ENCODE data around the gene GJB6.
A peak's percentile ranks its signal among the peaks of the same experiment; 100 is the strongest.
"Not testable (repeated sequence)": the region's sequence is repeated elsewhere in the genome, so short reads cannot be mapped to it uniquely, and the experiment has no call there.

GJB6 gene

DNA sequence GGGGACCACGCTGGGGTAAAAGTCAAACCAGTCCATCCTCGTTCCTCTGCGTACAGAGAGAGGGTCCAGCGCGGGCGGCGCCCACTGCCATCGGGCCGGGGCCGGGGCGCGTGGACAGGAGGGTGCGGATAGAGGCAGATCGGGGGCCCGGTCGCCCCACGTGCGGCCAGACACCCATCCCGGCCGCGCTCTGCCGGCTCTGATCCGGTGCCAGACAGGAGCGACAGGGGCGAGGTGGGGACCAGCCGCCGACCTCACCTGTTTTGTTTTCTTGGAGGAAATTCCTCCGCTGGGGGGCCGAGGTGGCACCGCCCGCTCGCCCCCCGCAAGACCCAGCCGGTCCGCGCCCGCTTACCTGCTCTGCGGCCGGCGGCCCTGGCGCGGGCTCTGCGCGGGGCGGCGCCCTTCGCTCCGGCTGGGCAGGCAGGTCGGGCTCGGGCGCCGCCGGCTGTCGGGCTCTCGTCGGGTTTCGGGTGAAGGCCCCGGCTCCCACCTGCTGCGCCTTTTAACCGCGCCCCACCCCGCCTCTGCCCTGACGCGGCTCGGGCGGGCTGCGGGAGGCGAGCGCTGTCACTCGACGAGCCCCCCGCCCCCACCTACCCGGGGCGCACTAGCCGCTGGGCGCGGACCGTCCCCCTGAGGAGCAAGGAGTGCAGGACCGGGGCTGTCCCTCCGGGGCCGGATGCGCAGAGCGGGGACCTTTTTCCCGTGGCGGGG is at the start of gene GJB6:
Gene GJB6 (minus strand): TSS at position 481 of the 717 bp plus-strand sequence. CDS start 8,839 bp downstream, outside the sequence.
- DNase-seq (ENCODE audit: low spot score) = no peak

DNA sequence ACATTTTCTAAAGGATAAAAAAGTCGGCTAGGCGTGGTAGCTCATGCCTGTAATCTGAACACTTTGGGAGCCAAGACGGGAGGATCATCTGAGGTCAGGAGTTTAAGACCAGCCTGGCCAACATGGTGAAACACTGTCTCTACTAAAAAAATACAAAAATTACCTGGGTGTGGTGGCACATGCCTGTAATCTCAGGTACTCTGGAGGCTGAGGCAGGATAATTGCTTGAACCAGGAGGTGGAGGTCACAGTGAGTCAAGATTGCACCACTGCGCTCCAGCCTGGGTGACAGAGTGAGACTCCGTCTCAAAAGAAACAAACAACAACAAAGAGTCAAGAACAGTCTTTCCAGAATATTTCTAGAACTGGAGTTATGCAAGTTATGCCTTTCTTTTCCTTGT is 44.8 kb upstream of the GJB6 start:
- not testable (repeated sequence) for DNase-seq (ENCODE audit: low spot score)

DNA sequence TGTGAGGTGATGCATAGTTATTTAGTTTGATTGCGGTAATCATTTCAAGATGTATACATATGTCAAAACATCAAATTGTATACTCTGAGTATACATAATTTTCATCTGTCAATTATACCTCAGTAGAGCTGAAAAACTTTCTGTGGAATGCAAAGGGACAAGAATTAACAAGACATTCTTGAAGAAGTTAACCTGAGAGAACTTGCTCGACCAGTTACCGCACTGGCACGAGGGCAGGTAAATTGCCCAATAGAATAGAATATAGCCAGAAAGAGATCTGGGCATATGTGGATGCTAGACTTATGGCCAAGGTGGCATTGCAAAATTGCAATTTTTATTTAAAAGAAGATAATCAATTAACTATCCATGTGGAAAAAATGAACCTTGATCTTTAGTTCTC is 42.3 kb upstream of the GJB6 start:
- no peak for DNase-seq (ENCODE audit: low spot score)

GRCh38 chr13:20272588-20273171 is 40.6 kb upstream of the GJB6 start:
- DNase-seq (ENCODE audit: low spot score) = no peak

GRCh38 chr13:20272104-20272503 is 40.0 kb upstream of the GJB6 start:
- no peak for DNase-seq (ENCODE audit: low spot score)

GRCh38 chr13:20271441-20271840 is 39.3 kb upstream of the GJB6 start:
- no peak for DNase-seq (ENCODE audit: low spot score)

DNA sequence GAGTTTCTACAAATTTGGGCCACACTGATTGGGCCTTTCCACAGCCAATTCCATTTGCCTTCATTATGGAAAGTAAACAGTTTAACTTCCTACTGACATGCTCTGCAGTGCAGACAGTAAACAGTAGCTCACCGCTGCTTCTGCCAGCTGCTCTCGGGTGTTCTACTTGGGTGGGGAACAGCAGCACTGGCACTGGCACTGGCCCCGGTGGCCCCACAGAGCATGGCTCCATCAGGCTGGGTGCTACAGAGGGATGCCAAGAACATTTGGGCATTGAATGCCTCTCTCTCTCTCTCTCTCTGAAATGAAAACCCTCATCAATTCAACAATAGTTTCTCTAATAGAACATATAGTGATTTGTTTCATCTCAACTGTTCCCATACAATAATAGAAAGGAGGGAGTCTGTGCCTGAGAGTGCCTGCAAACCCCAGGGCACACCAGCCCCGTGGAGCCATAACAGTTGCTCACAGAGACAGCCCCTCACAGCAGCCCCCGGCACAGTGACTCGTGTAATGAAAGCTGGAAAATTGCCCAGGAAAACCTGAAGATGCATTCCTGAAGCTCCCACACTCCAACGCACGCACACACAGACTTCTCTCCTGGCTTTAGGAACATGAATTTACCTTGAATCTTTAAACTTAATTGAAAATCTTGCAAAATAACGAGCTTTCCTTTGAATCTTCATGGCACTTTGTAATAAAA is 38.2 kb upstream of the GJB6 start:
- no peak for DNase-seq (ENCODE audit: low spot score)

DNA sequence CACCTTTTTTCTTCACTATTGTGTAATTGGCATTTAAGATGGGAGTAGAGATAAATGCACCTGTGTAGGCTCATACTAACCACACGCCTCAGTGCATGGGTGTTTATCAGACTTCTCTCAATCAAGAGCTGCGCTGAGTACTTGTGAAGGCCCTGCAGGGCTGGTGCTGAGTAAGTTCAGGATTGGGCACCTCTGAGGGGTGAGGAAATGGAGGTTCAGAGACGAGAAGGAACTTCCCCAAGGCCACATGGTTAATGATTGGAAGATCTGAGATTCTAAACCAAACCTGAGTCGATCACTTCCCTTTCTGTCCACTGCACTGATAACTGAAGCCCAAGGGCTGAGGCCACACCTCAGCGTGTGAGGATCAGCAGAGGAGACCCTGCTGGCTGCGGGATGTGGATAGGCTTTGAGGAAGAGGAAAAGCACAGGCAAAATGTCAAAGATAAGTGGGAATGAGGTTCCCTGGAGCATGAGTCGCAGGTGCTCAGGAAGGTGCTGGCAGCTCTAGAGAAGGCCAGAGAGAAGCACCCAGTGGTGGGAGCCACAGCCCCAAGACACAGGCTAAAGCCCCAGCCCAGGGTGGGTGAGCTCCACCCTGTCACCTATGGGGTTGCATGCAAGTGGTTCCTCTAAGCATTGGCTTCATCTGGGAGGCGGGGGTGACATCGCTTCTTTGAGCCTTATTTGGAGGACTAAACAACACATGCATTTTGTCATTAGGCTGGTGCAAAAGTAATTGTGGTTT is 32.3 kb upstream of the GJB6 start:
- DNase-seq (ENCODE audit: low spot score) = no peak

GRCh38 chr13:20263393-20264044 is 31.4 kb upstream of the GJB6 start:
- peak; percentile 56 for DNase-seq (ENCODE audit: low spot score)

- no peak for DNase-seq (ENCODE audit: low spot score)
Observed at GRCh38 chr13:20258963-20259288, 26.8 kb upstream of the GJB6 start.

DNA sequence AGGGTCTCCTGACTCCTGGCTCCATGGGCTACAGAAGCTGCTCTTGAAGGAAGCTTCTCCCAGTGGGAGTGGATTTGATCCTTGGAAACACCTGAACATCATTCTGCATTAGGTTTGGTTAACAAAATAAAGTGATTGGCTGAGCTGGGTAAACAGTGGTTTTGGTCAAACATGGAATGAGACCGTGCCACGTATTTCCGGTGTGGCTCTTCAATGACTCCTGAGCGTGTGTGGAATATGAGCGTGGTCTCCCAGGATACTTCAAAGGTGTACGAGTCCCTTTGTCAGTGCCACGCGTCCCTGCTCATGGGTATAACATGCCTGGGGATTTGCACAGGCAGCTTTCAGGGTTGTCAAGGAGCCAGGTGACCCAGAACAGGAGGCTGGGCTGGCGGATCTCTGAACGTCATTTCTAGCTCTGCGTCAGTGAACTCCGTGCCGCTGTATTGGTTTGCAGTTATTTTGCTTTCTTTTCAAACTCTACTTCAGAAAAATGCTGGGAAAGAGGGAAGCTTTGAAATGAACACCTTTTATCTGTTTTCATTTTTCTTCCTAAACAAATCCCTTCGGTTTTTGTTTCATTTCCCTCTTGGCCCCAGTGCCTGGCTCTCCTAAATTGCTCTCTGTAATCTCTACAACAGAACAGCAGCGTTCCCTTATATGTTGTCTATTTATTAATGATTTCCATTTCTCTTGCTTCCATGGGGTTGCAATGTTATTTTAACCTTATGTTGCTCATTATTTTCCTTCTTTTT is 26.3 kb upstream of the GJB6 start:
- no peak for DNase-seq (ENCODE audit: low spot score)

- no peak for DNase-seq (ENCODE audit: low spot score)
Observed at GRCh38 chr13:20254076-20254475, 22.0 kb upstream of the GJB6 start.

DNA sequence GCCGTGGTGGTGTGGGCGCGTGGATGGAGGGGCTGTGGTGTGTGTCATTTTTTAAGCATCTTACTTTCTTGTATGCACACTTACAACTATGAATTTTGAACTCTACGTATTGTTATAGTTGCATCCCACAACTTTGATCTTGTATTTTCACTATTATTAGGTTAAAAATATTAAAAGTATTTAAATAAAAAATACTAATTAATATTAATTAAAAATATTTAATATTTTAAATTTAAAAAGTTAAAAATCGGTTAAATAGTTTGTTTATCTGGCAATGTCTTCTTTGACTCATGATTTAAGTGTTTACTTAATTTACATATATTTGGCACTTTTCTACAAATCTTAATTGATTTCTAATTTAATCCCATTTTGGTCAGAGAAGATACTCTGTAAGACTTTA is 17.8 kb upstream of the GJB6 start:
- DNase-seq (ENCODE audit: low spot score) = no peak

DNA sequence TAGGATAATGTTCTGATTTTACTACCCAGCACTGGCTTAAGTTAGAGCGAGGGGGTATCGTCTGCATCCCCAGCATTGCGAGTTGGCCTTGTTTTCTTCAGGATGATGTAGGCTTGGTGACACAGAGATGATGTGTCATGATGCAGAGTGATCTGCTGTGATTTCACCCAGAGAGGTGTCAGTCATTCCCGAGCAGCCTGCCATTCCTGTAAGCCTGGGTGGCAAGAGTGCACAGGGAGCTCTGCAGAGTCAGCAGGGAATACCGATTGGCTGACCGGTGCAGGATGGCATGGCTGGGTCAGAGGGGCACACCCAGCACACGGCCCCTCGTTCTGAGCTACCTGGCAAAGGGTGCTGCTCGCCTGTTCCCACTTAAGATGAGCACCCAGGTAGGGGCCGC is 15.8 kb upstream of the GJB6 start:
- no peak for DNase-seq (ENCODE audit: low spot score)

GRCh38 chr13:20247403-20247802 is 15.3 kb upstream of the GJB6 start:
- DNase-seq (ENCODE audit: low spot score) = no peak

DNA sequence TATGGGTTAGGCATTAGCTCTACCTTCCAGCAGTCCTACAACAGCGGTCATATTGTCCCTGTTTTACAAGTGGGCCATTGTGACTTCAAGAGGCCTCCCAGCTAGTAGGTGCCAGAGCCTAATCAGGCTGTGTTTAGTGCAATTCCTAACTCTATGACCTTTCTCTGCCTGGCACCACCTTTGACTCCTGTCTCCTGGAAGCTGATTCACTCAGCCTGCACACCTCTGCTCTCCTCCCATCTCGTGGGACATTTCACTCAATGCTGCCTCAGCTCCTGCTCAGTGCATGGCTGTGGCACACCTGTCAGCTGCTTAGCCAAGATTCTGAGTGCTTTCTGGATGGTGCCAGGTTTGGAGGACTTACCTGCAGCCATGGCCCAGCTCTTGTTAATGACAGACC is 9.5 kb upstream of the GJB6 start:
- no peak for DNase-seq (ENCODE audit: low spot score)

DNA sequence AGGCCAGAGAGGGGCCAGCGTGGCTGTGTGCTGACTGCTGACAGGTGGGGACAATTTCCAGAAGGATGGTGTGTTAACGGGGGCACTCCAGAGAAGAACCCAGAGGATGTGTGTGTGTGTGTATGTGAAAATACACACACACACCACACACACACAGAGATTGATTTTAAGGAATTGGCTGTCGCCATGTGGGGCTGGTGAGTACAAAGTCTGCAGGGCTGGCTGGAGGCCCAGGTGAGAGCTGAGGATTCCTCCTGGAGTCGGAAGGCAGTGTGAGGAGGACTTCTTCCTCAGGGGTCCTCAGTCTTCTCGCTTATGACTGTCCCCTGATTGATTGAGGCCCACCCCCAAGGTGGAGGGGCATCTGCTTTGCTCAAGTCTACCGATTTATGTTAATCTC is 7.6 kb upstream of the GJB6 start:
- DNase-seq (ENCODE audit: low spot score) = no peak

- DNase-seq (ENCODE audit: low spot score) = no peak
Observed at GRCh38 chr13:20232556-20233277, 598 bp upstream of the GJB6 start.

DNA sequence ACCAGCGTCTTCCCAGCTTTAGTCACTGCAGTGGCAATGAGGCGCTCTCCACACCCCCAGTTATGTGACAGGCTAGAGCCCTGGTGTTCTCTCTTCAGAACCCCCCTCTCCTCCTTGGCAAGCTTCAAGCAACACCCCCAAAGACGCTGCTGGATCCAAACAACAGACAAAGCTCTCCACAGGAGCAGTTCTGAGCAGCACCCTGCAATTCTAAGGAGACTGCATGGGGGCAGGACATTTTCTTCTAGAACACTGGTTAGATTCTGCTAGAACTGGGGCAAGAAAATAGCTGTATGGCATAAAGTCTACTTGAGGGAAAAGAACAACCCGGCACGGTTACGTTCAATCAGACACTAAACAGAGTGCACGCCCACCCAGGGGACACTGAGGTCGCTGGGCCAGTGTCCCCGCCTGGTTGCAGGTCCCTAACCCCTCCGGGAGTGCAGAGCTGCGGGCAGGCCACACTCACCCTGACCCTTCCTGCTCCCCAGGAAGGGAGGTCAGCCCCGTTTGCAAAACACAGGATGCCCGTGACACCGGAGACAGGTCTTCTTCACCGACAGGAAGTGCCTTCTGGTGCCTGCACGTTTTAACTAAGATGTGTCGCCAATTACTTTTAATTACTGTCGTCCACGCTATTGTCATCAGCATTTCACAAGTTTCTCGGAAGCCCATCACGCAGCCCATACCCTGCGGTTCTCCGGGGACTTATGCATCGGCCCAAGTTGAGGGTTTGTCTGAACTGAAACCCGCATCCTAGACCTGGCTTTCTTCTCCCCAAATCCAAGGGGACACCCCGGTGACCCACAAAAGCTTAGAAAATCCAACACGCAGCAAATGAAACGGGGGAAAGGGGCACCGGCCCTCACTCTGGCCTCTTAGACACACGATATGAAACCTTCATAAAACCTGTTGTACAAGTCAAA is 943 bp downstream of the GJB6 start:
- DNase-seq (ENCODE audit: low spot score) = no peak

GRCh38 chr13:20227730-20228129 is 4.4 kb downstream of the GJB6 start:
- DNase-seq (ENCODE audit: low spot score) = no peak

All from COLO829 (cell line).